T-helper 1 cell treated with Interleukin-12 subunit alpha and Interleukin-12 subunit beta and Interleukin-4 antibody, amounts not matched to agents 30 ng/mL and 1 ng/mL, for 36 hours (primary cell): ENCODE results near the gene EN1. TPM values are rescaled to one million over a fixed set of nuclear protein-coding genes. Genes with fewer than 3 reads are reported as not detected.

ENCODE experiments used
- intact Hi-C: fragments of 100-400 bp; cut with micrococcal nuclease; formaldehyde crosslinking; loops from one replicate; pipeline ENCODE4 v1.15.1; 2024
- total RNA-seq: library from RNA; stranded (reverse); gene quantifications from 2 replicates; pipeline ENCODE4 v1.2.3, GENCODE V29; 2022

EN1 gene
- total RNA-seq, 1 donor from 2014 or later = not detected

GRCh38 chr2:118830881-118831280 is 16.6 kb downstream of the EN1 start:
- intact Hi-C loops = no loop called here

GRCh38 chr2:118830118-118830517 is 17.3 kb downstream of the EN1 start:
- intact Hi-C loops = no loop called here

GRCh38 chr2:118826093-118826492 is 21.4 kb downstream of the EN1 start:
- intact Hi-C loops = no loop called here

- intact Hi-C loops = no loop called here
Measured at GRCh38 chr2:118823633-118824032, 23.8 kb downstream of the EN1 start.

- intact Hi-C loops = no loop called here
Measured at GRCh38 chr2:118822572-118822971, 24.9 kb downstream of the EN1 start.

GRCh38 chr2:118822015-118822414 is 25.4 kb downstream of the EN1 start:
- intact Hi-C loops = no loop called here

GRCh38 chr2:118817469-118817868 is 30.0 kb downstream of the EN1 start:
- intact Hi-C loops = no loop called here

- intact Hi-C loops = no loop called here
Measured at GRCh38 chr2:118816669-118817068, 30.8 kb downstream of the EN1 start.

- intact Hi-C loops = no loop called here
Measured at GRCh38 chr2:118815731-118816130, 31.7 kb downstream of the EN1 start.

- intact Hi-C loops = no loop called here
Measured at GRCh38 chr2:118815314-118815713, 32.1 kb downstream of the EN1 start.

- intact Hi-C loops = no loop called here
Measured at GRCh38 chr2:118814368-118814767, 33.1 kb downstream of the EN1 start.

- intact Hi-C loops = no loop called here
Measured at GRCh38 chr2:118813601-118814339, 33.7 kb downstream of the EN1 start.

- intact Hi-C loops = no loop called here
Measured at GRCh38 chr2:118813111-118813510, 34.3 kb downstream of the EN1 start.

GRCh38 chr2:118812552-118812951 is 34.9 kb downstream of the EN1 start:
- intact Hi-C loops = no loop called here

GRCh38 chr2:118811514-118812115 is 35.8 kb downstream of the EN1 start:
- intact Hi-C loops = no loop called here

- intact Hi-C loops = no loop called here
Measured at GRCh38 chr2:118810766-118811165, 36.7 kb downstream of the EN1 start.

GRCh38 chr2:118808429-118808809 is 39.0 kb downstream of the EN1 start:
- intact Hi-C loops = no loop called here

GRCh38 chr2:118807668-118808428 is 39.6 kb downstream of the EN1 start:
- intact Hi-C loops = no loop called here

- intact Hi-C loops = no loop called here
Measured at GRCh38 chr2:118806797-118807667, 40.4 kb downstream of the EN1 start.

- intact Hi-C loops = no loop called here
Measured at GRCh38 chr2:118805064-118805690, 42.3 kb downstream of the EN1 start.

- intact Hi-C loops = no loop called here
Measured at GRCh38 chr2:118803012-118803411, 44.4 kb downstream of the EN1 start.
